GM19351 (cell line): ENCODE data around the gene NUDT14.

ENCODE experiments used
- ATAC-seq: cut with Tn5 transposase; IDR thresholded peaks from one replicate; pipeline ENCODE4 v1.9.1; 2021; ENCODE audit warnings: mild to moderate bottlenecking, moderate library complexity; ENCODE audit not compliant: unreplicated experiment

The NUDT14 gene

GRCh38 chr14:105180592-105181548 is at the start of gene NUDT14:
Gene NUDT14, minus strand, starts transcription at chr14:105181312. Its CDS starts 103 bp downstream, at chr14:105181209.
- ATAC-seq, result peak; percentile 75

- ATAC-seq, result no peak
Observed at GRCh38 chr14:105229099-105229655, 48.1 kb upstream of the NUDT14 start.

DNA sequence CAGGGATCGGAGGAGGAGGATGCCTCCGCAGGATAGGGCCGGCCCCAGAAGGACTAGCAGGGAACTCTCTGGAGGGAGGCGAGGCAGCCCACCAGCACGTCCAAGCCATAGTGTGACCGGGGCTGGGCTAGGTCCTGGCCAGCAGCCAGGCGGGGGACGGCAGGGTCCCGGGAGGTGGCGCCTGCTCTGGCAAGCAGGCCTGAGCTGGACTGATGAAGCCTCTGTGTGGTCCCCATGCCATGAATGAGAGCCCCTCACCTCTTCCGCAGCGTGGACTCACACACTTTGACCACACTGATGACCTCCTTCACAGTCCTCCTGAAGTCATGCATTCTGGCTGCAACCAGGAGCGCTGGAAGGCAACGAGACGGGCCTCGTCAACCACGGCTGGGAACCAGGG is 47.5 kb upstream of the NUDT14 start:
- no peak for ATAC-seq

GRCh38 chr14:105227346-105227745 is 46.2 kb upstream of the NUDT14 start:
- no peak for ATAC-seq

DNA sequence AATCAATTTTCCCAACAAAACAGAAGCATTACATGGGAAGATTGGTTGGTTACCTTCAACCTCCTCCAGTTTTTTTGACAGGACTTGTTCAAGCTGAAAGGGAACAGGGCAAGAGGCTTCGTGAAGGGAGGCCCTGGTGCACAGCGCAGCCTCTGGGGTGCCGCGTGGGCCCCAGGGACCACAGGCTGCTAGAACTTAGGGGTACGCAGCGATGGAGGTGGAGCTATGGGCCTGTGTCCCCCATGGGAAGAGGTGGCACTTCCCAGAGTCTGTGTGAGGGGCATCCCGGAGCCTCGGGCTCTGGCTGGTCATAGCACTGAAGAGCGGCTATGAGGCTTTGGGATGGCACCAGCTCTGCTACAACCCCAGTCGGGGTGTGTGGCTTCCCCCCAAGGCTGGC is 45.1 kb upstream of the NUDT14 start:
- ATAC-seq, result no peak

DNA sequence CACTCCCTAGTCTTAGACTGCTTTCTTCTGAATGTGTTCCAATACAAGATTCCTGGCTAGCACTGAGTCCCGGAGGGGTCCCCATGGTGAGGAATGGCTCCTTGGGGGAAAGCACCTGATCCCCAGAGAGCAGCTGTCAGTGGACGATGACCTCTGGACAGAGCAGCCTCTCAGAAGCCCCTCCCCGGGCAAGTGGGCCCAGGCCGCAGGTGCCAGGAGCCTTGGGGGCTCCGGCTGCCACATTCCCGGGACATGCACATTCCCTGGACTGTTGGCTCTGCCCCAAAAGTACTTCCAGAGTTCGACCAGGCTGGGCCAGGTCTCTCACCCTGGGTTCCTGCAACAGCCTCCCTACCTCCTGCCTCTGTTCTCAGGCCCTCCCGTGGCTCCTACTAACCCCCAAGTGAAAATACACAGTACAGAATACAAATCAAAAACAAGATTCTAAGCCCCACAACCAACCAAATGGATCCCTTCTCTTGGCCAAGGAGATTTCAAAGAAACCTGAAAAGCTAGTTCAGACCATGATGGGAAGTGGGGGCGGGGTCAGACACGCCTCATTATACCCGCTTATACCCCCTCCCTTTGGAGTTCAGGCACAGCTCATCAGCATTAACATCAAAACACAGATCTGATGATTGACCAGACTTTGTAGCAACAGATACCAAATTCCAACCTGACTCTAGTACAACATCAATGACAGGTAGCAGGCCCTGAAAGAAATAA is 43.9 kb upstream of the NUDT14 start:
- ATAC-seq, result no peak

GRCh38 chr14:105223770-105224544 is 42.8 kb upstream of the NUDT14 start:
- no peak for ATAC-seq

- no peak for ATAC-seq
Observed at GRCh38 chr14:105223260-105223659, 42.1 kb upstream of the NUDT14 start.

DNA sequence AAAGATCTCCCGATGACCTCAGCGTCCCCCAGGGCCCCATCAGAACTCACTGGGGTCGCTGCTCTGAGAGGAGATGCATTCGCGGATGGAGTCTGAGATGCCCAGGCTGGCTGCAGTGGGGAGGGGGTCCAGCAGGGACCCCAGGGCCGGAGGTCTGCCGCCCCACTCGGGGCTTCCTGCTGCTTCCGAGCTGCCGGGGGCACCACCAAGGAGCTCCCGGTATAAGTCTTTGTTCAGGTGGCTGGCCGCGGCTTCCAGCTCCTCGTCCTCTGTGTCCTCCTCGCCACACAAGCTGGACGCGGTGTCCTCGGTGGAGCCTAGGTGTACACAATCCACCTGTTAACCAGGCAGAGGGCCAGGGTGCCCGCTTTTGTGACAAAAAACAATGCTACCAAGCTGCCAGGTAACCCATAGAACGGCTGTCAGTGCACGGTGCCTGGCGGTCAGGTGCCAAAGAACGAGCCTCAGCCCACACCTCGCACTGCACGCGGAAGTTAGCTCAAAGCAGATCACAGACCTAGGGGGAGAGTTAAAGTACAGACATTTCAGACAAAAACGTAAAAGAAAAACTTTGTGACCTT is 40.6 kb upstream of the NUDT14 start:
- ATAC-seq, result no peak

DNA sequence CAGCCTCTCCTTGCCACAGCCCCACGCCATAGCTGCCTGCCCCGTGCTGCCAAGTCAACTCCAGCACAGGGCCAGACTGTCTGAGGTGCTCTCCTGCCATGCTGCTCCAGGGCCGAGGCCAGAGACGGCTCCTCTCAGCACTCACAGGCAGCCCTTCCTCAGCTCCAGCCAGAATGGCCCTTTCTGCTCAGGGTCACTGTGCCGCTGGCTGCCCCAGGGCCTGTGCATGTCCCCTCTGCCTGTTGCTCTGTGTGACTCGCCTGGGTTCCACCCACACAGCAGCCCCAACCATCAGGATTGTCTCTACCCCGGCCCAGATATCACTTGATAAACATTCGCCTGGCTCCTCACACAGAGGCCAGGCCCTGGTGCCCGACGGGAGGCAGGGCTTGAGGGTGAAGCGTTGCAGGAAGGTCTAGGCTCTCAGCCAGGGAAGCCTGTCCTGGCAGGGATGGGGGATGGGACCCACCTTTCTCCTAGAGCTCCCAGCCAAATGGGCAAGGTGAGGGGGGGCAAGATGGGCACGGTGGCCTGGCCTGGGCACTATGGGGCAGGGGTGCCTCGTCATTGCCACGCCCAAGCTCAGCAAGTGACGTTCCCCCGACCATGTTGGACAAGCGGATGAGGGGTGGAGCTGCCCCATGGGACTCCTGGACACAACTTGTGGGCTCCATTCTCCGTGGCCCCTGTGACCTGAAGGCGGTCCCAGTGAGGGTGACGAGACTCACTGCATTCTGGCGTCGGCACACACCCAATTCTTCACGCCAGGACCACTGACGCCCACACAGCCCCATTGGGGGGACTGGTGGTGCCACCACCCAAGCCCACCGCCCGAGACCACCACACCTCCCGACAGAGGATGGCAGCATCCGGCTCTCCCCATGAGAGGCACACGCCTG is 39.8 kb upstream of the NUDT14 start:
- ATAC-seq, result no peak

- no peak for ATAC-seq
Observed at GRCh38 chr14:105219753-105220152, 38.6 kb upstream of the NUDT14 start.

GRCh38 chr14:105219043-105219612 is 38.0 kb upstream of the NUDT14 start:
- ATAC-seq, result no peak

GRCh38 chr14:105218611-105219010 is 37.5 kb upstream of the NUDT14 start:
- ATAC-seq, result no peak

- no peak for ATAC-seq
Observed at GRCh38 chr14:105217774-105218173, 36.7 kb upstream of the NUDT14 start.

DNA sequence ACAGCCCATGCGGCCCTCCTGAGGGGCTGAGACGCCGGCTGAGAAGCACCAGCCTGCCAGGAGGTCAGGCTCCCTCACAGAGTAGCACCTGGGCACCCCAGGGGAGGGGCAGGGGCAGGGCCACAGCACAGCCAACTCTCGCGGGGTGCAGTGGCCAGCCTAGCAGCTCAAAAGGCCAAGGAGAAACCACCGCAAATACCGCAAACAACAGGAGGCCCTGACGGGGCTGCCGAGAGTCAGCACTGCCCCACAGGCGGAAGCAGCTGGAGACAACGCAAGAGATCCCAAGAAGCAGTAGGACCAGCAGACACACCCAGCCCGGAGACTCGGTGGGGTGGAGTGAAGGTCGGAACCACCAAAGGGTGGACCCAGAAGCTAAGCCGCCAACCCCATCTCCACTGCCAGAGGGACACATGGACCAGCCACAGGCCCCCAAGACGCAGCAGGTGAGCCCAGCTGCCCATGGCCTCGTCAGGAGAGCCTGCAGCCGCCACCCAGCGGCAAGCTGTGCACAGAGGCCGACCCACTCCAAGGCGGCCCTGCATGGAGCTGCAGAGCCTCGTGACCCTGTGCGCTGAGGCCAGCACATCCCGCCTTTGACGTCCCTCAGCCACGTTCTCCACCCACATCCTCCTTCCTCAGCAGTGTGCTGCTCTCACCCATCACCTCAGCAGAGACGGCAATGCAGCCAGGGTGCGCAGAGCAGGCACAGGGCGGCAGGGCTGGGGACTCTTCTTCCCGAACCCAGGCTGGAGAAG is 35.6 kb upstream of the NUDT14 start:
- ATAC-seq, result no peak

- ATAC-seq, result no peak
Observed at GRCh38 chr14:105215602-105216001, 34.5 kb upstream of the NUDT14 start.

- ATAC-seq, result no peak
Observed at GRCh38 chr14:105214324-105214915, 33.3 kb upstream of the NUDT14 start.

GRCh38 chr14:105213361-105213760 is 32.2 kb upstream of the NUDT14 start:
- ATAC-seq, result no peak
